Pancreas (tissue), 10 donors: ENCODE data around the gene ATP11B. TPM values are rescaled to one million over a fixed set of nuclear protein-coding genes. Genes with fewer than 3 reads are reported as not detected.

Experiments used
- ATAC-seq, 4 donors: fragments of 200-7000 bp; cut with Tn5 transposase; one replicate each; pipeline versions ENCODE4 v1.8.0 to v1.9.1; 2020; ENCODE audit warnings: mild to moderate bottlenecking in 4 of 4, moderate library complexity in 4 of 4
- DNase-seq, 6 donors: peaks; one replicate each; pipeline ENCODE4 v3.0.0-alpha.2; 2020
- FAIRE-seq: peaks from 2 replicates; lab custom pipeline; 2012; peaks lifted over from hg19 to GRCh38; lab: Jason Lieb, UNC
- H3K27ac ChIP-seq, 4 donors: fragments of 200-600 bp; sonication (generic); 1 replicate in 3 of 4; 2 replicates in 1 of 4; pipeline versions ENCODE4 v1.5.0 to v1.8.0; 2020
- H3K27me3 ChIP-seq, 4 donors: fragments of 200-600 bp; one replicate each; pipeline ENCODE4 v1.8.0; 2021
- H3K36me3 ChIP-seq, 3 donors: fragments of 200-600 bp; sonication (generic) in 1 of 3; one replicate each; pipeline versions ENCODE4 v1.5.0 to v1.8.0; 2020 to 2021
- H3K4me1 ChIP-seq, 3 donors: fragments of 200-600 bp; one replicate each; pipeline ENCODE4 v1.8.0; 2021
- H3K4me3 ChIP-seq, 4 donors: fragments of 200-600 bp; sonication (generic) in 2 of 4; one replicate each; pipeline versions ENCODE4 v1.5.0 to v1.8.0; 2020 to 2021
- H3K9me3 ChIP-seq, 4 donors: fragments of 200-600 bp; one replicate each; pipeline ENCODE4 v1.8.0; 2021
- CTCF ChIP-seq, 4 donors: fragments of 200-600 bp; sonication (generic) in 3 of 4; IDR thresholded peaks; one replicate each; pipeline versions ENCODE4 v1.5.0 to v1.8.0; 2021; ENCODE audit warnings: antibody characterized with exemption in 4 of 4
- WGBS, 2 donors: extraction: QIAGEN DNeasy Blood & Tissue Kit; methylation state at CpG; one replicate each; pipeline ENCODE4 v1.1.7; 2013; 5-methylcytosine and 5-hydroxymethylcytosine counted together
- intact Hi-C, 3 donors: fragments of 100-400 bp; cut with DNase I; formaldehyde crosslinking; loops; one replicate each; pipeline versions ENCODE4 v1.11.1 to v1.14.2; 2022
- polyA plus RNA-seq, 2 donors: library from polyadenylated mRNA; stranded (reverse); fragments of 200-250 nt; gene quantifications; one replicate each; pipeline ENCODE4 v1.2.3, GENCODE V29; 2013
- total RNA-seq, 6 donors: library from RNA; stranded (reverse); fragmentation: NEBNext Ultra II Directional in 4 of 6; extraction: Animal tissue kit (Norgen Biotek cat#: 25700) in 4 of 6; gene quantifications; one replicate each; pipeline versions ENCODE4 v1.2.1 to v1.2.4, GENCODE V29; 2021 to 2023
- donor health status: healthy with polysubstance abuse.
- donor health status: DM: no; HTN: no; CAD: no; lungs with moderate emphysema.
- donor health status: DM: no; HTN: no; CAD: no.
- donor health status: control.
- donor health status: control.
- donor health status: Bipolar disorder and iron deficiency.
- donor health status: DM: yes; HTN: yes; CAD: no.
- donor health status: DM: no; HTN: no; CAD: no.
- donor health status: DM: no; HTN: no; CAD: no.
- donor health status: DM: yes; HTN: yes; CAD: no.

ATP11B gene
- total and polyA plus RNA-seq, 8 donors, result 3.2 to 50.2 (median 28.7) TPM

- Histone ChIP-seq H3K4me1 (no peaks in the 10 kb centered on the region), H3K27me3 (peaks cover 0 to 3% (median 0%) of the 10 kb centered on the region in 4 donors), H3K27ac (no peak overlapping the region), H3K4me3 (no peak overlapping the region), H3K9me3 (no peaks in the 10 kb centered on the region), H3K36me3 (no peaks in the 10 kb centered on the region)
- TF ChIP-seq CTCF (IDR thresholded peaks at IDR 0.05), result no peak
- ATAC-seq (no peak), FAIRE-seq (no peak), DNase-seq (no peak)
- intact Hi-C loops, result no loop called here
These were observed 7.5 kb upstream of the ATP11B start for GRCh38 chr3:182785756-182786155.

GRCh38 chr3:182786564-182787196, 6.6 kb upstream of the ATP11B start:
- peaks cover 0 to 3% (median 0%) of the 10 kb centered on the region in 4 donors for H3K27me3 ChIP-seq
- no peaks in the 10 kb centered on the region for H3K4me1 ChIP-seq
- no peak overlapping the region for H3K27ac ChIP-seq
- no peak for FAIRE-seq
- no peak for TF ChIP-seq CTCF (IDR thresholded peaks at IDR 0.05)
- no peaks in the 10 kb centered on the region for H3K9me3 ChIP-seq
- ATAC-seq, result no peak
- 86 to 88% methylated on average over 5 of the region's 5 CpGs for WGBS, 2 donors
- intact Hi-C loops, result no loop called here
- DNase-seq, result no peak
- no peak overlapping the region for H3K4me3 ChIP-seq
- no peaks in the 10 kb centered on the region for H3K36me3 ChIP-seq

GRCh38 chr3:182787302-182788036, 5.8 kb upstream of the ATP11B start:
- no peak overlapping the region for H3K4me3 ChIP-seq
- H3K27me3 ChIP-seq, result peaks cover 0 to 3% (median 0%) of the 10 kb centered on the region in 4 donors
- no peak for ATAC-seq
- no peak for FAIRE-seq
- intact Hi-C loops, result no loop called here
- no peaks in the 10 kb centered on the region for H3K9me3 ChIP-seq
- no peak for TF ChIP-seq CTCF (IDR thresholded peaks at IDR 0.05)
- DNase-seq, result no peak
- WGBS, 2 donors, result 59 to 63% methylated on average over 12 of the region's 12 CpGs
- H3K27ac ChIP-seq, result no peak overlapping the region
- no peaks in the 10 kb centered on the region for H3K36me3 ChIP-seq
- no peaks in the 10 kb centered on the region for H3K4me1 ChIP-seq

GRCh38 chr3:182789371-182789770, 3.9 kb upstream of the ATP11B start:
- no peak overlapping the region for H3K4me3 ChIP-seq
- H3K27ac ChIP-seq, result no peak overlapping the region
- WGBS, 2 donors, result 62 to 78% methylated on average over 1 of the region's 1 CpG
- ATAC-seq (no peak), FAIRE-seq (no peak), DNase-seq (no peak)
- no peak for TF ChIP-seq CTCF (IDR thresholded peaks at IDR 0.05)
- no peaks in the 10 kb centered on the region for H3K36me3 ChIP-seq
- no peaks in the 10 kb centered on the region for H3K4me1 ChIP-seq
- no peaks in the 10 kb centered on the region for H3K9me3 ChIP-seq
- intact Hi-C loops, result no loop called here
- H3K27me3 ChIP-seq, result peaks cover 0 to 3% (median 0%) of the 10 kb centered on the region in 4 donors

GRCh38 chr3:182790612-182791011, 2.7 kb upstream of the ATP11B start:
- Histone ChIP-seq H3K9me3 (no peaks in the 10 kb centered on the region), H3K4me1 (peaks cover 2 to 5% (median 3%) of the 10 kb centered on the region in 3 donors), H3K36me3 (no peaks in the 10 kb centered on the region), H3K27me3 (peaks cover 0 to 3% (median 0%) of the 10 kb centered on the region in 4 donors), H3K27ac (no peak overlapping the region), H3K4me3 (no peak overlapping the region)
- WGBS, 2 donors, result 60 to 68% methylated on average over 1 of the region's 1 CpG
- intact Hi-C loops, result no loop called here
- ATAC-seq (no peak), DNase-seq (no peak), FAIRE-seq (no peak)
- TF ChIP-seq CTCF (IDR thresholded peaks at IDR 0.05), result no peak
